HG02870 (cell line): ENCODE results near the gene BAAT.

Experiments used
- ATAC-seq: cut with Tn5 transposase; IDR thresholded peaks from one replicate; pipeline ENCODE4 v1.9.1; 2021; ENCODE audit warnings: mild to moderate bottlenecking, moderate library complexity; ENCODE audit not compliant: unreplicated experiment

The BAAT gene

DNA sequence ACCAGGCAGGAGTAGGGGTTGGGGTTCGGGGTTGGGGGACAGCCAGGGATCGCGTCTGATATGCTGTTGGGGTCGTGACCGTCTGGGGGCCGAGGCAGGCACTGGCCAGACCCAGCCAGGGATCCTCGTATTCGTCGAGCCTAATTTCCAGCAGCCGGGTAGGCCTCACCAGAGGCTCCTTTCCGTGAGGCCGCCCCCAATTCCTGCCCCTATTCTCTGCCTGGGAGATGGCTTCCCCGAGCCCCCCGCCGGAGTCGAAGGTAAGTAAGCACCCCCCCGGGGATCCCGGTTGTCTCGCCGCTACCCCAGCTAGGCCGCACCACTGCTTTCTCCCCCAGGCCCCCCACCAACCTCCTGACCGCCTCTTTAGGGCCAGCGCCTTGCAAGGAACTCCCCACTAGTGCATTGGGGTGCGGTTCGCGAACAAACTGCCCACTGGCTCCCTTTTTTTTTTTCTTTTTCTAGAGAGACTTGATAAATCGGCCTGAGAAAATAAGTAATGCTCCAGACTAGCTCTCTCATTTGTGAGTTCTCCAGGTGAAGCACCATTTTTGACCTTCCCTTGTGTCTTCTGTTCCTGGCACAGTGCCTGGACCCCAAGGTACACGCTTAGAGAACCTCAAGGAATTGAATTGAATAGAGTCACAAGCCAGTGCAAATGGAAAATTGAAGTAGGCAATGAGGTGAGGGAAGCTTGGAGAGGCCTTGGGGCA, 14.3 kb upstream of the BAAT start:
- peak; percentile 6 for ATAC-seq

DNA sequence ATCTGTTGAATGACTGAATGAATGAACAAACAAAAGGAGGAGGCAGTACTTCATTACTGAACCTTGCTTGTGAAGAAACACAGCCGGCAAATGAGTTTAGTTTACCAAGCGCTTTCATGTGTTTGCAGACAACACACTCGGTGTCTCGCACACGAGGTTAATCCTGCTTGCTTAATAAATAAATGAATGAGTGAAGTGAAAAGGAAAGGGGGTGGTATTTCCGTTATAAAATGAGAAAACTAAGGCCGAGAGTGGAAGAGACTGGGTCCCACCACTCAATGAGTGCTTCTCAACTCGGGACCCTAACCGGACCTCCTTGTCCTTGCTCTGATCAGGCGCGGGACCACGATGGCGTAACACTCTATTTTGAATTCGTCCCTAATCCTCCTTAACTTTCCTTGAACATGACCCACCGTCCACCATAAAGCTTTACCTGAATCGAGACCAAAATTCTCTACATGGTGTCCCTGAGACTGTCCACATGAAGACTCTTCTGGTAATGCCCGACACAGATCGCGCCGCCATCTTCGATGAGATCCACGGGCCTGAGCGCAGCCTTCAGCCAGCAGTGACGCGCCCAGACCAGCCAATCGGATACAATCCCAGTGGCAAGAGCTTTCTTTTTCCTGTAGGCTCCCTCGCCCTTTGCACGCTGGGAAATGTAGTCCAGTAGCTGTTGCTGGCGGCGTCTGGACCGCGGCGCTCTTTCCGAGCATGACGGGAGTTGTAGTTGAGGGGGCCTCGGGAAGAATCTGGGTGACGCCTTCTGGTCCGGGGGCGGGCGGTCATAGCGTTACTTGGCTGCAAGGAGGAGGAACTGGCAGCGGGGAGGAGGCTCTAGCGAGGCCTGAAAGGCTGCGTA, 13.5 kb upstream of the BAAT start, which contains the start of the genes MRPL50 and ZNF189:
MRPL50 (minus strand) TSS at position 551 of the 862 bp plus-strand sequence; CDS start at position 525, 26 bp downstream.
ZNF189 (plus strand) TSS at position 784 of the 862 bp plus-strand sequence. CDS start 306 bp downstream, outside the sequence.
- peak; percentile 99 for ATAC-seq

DNA sequence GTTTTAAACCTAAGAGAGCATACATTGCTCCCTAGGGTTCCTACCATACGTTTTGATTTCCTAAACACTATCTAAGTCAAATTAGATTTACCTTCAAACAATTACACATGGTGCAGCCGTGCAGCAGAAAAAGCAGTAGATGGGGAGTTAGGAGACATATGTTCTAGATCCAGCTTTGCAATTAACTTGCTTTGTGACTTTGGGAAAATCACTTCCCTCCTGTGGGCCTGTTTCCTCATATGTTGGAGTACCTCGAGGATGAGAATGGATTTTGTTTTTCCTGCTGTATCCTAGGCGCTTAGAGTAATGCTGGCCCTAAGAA, 12.9 kb upstream of the BAAT start:
- no peak for ATAC-seq

DNA sequence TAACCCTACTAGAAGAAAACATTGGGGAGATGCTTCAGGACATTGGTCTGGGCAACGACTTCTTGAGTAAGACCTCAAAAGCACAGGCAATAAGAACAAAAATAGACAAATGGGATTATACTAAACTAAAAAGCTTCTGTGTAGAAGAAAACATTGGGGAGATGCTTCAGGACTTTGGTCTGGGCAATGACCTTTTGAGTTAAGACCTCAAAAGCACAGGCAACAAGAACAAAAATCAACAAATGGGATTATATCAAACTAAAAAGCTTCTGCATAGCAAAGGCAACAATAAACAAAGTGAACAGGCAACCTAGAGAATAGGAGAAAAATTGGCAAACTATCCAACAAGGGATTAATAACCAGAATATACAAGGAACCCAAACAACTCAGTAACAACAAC, 9.9 kb upstream of the BAAT start:
- ATAC-seq: no peak

DNA sequence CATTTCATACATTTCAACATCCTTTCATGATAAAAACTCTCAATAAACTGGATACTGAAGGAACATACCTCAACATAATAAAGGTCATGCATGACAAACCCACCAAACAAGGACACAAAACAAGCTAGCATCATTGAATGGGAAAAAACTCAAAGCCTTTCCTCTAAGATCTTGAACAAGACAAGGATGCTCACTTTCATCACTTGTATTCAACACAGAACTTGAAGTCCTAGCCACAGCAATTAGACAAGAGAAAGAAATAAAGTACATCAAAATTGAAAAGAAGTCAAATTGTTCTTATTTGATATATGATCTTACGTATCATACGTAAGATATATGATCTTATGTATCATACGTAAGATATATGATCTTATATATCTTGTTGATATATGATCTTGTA, 8.3 kb upstream of the BAAT start:
- no peak for ATAC-seq

DNA sequence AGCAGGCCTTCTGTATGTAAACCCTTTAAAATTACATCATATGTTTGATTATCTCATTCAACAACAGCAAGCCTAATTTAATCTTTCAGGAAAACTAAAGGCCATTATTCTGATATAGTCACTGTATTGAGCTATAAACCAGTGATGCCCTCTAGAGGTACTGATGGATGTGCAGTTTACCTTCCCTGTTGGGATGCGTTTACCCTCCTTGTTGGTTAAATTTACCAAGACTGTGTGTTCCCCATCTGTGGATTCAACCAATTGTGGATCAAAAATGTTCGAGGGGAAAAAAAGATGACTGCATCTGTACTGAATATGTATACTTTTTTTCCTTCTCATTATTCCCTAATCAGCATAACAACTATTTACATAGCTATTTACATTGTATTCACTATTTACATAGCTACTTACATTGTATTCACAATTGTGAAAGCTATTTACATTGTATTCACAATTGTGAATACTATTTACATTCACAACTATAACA, 3.7 kb upstream of the BAAT start:
- ATAC-seq: no peak

DNA sequence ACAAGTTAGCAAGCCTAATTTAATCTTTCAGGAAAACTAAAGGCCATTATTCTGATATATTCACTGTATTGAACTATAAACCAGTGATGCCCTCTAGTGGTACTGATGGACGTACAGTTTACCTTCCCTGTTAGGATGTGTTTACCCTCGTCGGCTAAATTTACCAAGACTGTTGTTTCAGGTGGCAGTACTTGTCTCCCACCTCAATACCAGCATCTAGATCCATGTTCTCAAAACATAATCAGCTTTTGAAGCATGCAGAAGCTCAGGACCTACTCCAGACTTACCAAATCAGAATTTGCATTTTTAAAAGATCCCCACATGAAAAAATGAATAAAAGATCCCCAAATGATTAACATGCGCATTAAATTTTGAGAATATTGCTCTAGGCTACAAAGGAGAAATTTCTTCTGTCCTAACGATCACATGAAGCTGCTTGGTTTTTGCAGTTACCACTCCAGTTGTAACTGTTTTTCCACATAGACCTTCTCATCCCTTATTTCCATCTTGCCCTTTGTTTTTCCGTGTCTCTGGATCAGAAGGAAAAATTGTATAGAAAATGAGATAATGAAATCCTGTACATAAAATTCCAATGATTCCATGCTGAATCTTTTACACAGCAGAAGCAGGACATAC, 3.2 kb upstream of the BAAT start:
- peak; percentile 89 for ATAC-seq

DNA sequence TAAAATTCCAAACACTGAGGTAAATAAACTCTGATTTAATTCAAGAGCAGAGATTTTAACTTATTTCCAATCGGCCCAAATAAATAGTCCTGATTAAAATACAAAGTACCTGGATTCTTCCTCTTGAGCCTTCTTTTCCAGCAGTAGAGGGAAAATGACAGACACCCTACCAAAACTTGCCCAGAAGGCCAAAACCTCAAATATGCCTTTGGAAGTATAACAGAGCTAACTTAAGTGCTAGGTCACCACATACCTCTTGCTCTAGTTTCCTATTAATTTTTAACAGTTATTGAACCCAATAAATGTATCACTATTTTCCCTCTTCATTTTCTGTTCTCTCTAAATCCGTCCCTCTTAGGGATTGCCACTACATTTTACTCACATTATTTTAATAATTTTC, 1.4 kb downstream of the BAAT start:
- ATAC-seq: no peak

DNA sequence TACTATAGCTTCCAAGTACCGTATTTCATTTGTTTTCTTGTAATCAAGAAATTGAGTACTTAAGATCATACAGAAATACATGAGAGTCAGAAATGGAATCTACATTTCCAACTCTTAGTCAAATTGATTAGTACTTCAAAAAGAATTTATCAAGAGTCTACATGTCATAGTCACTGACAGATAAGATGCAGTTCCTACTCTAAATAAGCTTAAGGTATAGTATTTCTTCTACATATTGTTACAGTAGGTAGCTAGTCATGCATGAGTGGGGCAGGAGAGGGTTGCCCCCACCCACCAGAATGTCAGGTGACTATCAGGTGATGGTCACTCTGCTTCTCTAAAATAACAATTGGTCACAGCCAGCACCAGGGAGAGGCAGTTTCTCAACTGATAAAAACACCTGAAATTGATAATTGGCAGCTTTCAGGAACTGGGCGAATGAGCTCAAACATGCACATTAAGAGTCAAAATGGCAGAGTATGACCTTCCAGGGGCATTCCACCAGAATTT, 2.9 kb downstream of the BAAT start:
- ATAC-seq: no peak

DNA sequence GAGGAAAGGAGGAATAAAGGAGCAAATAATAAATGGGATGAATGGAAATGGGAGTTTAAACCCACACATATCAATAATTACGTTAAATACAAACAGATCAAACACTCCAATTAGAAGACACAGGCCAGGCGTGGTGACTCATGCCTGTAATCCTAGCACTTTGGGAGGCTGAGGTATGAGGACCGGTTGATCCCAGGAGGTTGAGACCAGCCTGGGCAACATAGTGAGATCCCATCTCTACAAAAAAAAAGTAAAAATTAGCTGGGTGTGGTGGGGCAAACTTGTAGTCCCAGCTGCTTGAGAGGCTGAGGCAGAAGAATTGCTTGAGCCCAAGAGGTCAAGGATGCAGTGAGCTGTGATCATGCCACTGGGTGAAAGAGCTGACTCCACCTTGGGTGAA, 3.7 kb downstream of the BAAT start:
- ATAC-seq: no peak

DNA sequence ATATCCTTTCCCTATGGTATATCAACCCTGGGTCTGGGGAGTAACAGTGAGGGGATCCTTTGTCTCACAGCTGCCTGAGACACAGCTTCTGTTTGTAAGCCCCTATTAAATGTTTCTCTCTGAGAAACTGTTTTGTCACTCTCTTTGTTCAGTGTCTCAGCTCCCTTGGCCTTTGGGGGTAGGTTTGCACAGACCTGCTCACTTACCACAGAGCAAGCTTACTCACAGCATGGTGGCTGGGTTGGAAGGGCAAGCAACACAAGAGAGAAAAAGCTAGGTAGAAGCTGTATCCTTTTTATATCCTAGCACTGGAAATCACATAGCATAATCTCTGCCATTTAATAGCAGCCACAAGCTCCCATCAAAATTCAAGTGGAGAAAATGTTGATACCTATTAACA, 4.5 kb downstream of the BAAT start:
- no peak for ATAC-seq

DNA sequence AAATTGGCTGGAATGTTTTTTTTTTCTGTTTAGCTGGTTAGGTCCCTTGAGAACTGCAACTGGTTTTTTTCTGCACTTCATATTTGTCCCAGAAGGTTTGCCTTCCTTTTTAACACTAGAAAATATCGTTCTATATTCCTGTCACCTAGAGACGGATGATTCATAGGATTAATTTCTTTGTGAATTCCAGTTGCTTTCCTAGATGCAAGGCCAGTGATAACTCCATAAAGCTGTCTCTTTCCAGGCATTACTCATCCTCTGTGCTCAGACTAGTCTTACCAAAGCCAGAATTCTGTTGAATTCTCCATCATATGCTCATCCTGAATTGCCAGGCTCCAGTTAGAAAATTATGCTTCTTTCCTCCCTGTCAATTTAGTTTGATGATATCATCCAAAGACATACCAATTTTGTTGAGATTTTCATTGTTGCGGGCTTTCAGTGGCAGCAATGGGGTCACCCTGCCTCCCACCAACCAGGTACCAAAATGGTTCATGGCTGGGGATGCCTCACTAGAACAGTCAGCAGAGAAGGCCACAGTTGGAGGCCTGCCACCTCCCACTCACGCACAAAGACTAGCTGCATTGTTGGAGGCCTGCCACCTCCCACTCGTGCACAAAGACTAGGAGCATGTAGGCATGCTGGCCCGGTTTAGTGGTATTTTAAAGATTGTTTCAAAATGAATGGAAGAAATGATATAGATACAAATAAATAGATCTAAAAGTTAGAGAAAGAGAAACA, 8.5 kb downstream of the BAAT start:
- ATAC-seq: no peak

DNA sequence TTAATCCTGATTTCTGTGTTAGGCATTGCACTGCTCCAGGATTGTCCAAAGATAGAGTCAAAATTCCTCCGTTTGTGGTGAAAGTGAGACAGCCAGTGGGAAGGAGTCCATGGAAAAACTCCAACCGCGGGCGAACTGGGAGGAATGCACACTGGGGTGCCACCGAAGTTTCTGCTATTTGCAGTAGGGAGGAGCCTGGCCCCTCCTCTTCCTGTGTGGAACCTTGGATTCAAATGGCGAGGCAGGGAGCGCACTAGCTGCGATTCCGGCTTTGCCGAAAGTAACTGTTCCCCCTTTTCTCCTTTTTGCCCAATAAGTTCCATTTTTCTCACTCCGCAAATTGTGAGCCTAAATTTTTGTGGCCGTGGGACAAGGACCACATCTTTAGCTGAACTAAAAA, 9.3 kb downstream of the BAAT start:
- ATAC-seq: no peak

DNA sequence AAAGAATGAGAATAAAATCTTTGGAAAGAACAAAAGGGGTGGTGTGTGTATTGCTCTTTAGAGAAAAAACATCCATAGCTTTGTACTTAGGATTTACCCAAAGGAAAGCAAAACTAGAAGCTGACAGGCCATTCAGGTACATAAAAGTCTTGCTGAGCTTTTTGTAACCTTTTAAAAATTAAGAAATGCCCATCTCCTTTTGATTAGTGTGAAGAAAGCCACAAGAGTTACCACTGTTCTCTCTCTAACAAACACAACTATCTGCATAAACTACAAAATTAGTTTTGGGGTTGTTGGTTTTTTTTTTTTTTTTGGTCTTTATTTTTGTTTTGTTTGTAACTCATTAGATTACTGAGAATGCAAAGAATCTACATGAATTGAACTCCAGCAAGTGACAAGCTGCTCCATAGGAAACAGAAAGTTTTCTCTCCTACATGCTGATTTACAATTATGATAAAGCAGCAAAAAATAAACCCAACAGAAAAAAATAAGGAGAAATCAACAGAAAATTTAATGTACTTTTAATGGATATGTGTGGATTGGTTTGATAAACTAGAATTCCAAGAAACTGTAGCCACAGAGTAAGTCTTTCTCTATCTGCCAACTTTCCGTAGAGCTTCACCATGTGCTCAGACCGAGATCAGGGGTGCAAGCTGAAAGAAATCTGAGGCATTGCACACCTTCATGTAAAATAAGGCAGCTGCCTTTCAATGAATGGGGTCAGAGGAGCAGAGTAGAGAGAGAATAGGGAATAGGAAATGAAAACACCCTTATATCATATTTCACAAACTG, 12.3 kb downstream of the BAAT start:
- no peak for ATAC-seq

DNA sequence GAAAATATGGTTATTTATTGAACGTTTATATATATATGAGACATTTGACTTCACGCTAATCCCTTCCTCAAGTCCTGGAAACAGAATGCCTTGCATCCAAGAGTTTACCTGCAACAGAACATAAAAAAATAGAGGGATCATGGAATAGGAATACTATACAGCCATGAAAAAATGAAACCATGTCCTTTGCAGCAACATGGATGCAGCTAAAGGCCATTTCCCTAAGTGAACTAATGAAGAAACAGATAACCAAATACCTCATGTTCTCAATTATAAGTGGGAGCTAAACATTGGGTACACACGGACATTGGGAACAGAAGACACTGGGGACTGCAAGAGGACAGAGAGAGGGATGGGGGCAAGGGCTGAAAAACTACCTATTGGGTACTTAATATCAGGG, 13.0 kb downstream of the BAAT start:
- no peak for ATAC-seq

DNA sequence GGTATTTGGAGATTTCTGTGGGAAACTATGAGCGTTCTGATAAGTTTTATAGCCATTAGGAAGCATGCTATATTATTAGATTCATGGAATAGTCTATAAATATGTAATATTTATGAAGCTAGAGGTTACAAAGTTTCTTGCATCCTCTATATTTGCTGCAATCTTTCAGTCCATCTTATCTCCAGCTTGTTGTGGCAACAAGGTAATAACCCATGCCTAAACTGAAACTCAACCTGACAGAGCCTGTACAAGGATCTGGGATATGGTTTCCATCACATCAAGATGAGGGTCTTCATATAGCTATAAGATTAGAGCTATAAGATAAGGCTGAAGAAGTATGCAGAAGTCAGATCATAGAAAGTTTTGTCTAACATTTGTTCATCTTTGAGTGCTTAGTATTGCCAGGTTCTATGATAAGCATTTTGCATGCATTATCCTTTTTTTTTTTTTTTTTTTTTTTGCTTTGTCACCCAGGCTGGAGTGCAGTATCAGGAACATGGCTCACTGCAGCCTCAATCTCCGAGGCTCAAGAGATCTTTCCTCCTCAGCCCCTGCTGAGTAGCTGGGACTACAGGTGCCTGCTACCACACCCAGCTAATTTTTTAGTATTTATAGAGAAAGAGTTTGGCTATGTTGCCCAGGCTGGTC, 14.8 kb downstream of the BAAT start:
- ATAC-seq: no peak

DNA sequence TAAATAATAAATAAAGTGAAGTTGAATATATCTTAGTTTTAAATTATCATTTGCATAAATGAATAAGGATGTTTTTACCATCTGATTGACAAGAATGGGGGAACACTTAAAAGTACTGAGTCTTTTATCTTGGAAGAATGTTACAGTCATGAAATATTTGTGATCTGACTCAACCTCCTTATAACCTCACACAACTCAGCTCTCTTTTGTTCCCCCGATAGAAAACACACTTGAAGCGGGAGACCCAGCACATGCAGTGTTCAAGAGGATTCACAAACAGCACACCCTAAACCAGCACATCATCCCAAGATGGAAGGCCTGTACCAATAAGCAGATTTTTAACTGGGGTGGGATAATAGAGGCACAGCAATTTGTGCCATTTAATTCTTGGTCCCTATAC, 15.5 kb downstream of the BAAT start:
- no peak for ATAC-seq

DNA sequence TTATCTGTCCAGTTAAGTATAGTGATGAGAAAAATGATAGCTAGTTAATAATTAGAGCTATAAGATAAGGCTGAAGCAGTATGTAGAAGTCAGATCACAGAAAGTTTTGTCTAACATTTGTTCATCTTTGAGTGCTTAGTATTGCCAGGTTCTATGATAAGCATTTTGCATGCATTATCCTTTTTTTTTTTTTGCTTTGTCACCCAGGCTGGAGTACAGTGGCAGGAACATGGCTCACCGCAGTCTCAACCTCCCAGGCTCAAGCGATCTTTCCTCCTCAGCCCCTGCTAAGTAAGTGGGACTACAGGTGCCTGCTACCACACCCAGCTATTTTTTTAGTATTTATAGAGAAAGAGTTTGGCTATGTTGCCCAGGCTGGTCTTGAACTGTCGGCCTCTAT, 17.5 kb downstream of the BAAT start:
- ATAC-seq: no peak

DNA sequence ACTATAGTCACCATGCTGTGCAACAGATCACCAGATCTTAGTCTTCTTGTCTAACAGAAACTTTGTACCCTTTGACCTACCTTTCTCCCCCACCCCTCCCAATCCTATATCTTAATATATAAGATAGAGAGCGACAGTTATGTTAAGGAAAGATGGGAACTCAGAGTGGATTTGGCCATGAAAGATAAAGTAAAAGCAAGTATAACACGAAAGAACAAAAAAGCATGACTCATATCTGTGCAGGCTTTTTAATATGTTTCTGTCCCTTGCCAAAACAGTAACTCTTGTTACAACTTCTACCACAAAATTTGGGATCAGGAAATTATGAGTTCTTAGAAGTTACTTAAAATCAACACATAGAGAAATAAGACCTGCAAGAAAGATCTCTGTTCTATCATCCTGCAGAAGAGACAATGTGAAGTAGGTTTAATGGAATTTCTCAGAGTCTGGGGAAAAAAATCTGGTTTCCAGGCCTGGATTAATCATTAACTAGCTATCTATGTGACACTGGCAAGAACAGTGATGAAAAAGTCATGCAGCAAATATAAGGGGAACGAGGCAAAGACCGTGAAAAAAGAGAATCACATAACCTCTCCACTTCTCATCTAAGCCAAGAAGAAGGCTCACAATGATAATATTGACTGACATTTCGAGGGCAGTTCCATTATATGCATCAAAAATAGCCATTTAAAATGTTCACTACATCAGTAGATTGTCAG, 18.6 kb downstream of the BAAT start:
- ATAC-seq: no peak
